Cortex of kidney (tissue), 1 donor: Measurements from ENCODE around the gene PFN1.
"Not testable (repeated sequence)": the region's sequence is repeated elsewhere in the genome, so short reads cannot be mapped to it uniquely, and the experiment has no call there.

ENCODE experiments used
- DNase-seq: peaks from one replicate; lab custom pipeline; 2025; lab: John Stamatoyannopoulos, UW

Gene PFN1

GRCh38 chr17:4921320-4921719 lies 27.0 kb downstream of the PFN1 start:
- no peak for DNase-seq

- no peak for DNase-seq
Observed at GRCh38 chr17:4920351-4921048, 27.8 kb downstream of the PFN1 start.

- no peak for DNase-seq
Observed at GRCh38 chr17:4919511-4920047, 28.8 kb downstream of the PFN1 start.

GRCh38 chr17:4914551-4914950 lies 33.8 kb downstream of the PFN1 start:
- not testable (repeated sequence) for DNase-seq

GRCh38 chr17:4913994-4914393 lies 34.3 kb downstream of the PFN1 start:
- no peak for DNase-seq

- DNase-seq = no peak
Observed at GRCh38 chr17:4908711-4909496, 39.4 kb downstream of the PFN1 start.

- no peak for DNase-seq
Observed at GRCh38 chr17:4908301-4908700, 40.0 kb downstream of the PFN1 start.

GRCh38 chr17:4906642-4907041 lies 41.7 kb downstream of the PFN1 start:
- not testable (repeated sequence) for DNase-seq

GRCh38 chr17:4903051-4903818 lies 45.1 kb downstream of the PFN1 start, which contains the start of gene CHRNE:
Gene CHRNE (minus strand): TSS chr17:4903098. CDS start chr17:4903063, 35 bp downstream.
- no peak for DNase-seq

- no peak for DNase-seq
Observed at GRCh38 chr17:4902540-4902939, 45.8 kb downstream of the PFN1 start.

GRCh38 chr17:4901648-4902344 lies 46.5 kb downstream of the PFN1 start:
- DNase-seq = no peak

- DNase-seq = no peak
Observed at GRCh38 chr17:4901108-4901647, 47.2 kb downstream of the PFN1 start.

GRCh38 chr17:4900231-4901107 lies 47.9 kb downstream of the PFN1 start:
- no peak for DNase-seq

GRCh38 chr17:4899341-4900230 lies 48.7 kb downstream of the PFN1 start, which contains the start of gene C17orf107:
Gene C17orf107 (plus strand): TSS chr17:4899536. CDS start chr17:4899763, 227 bp downstream.
- DNase-seq = no peak

GRCh38 chr17:4898927-4899326 lies 49.4 kb downstream of the PFN1 start:
- no peak for DNase-seq

- DNase-seq = no peak
Observed at GRCh38 chr17:4898351-4898750, 50.0 kb downstream of the PFN1 start.

- DNase-seq = no peak
Observed at GRCh38 chr17:4897785-4898184, 50.5 kb downstream of the PFN1 start.

GRCh38 chr17:4897198-4897687 lies 51.1 kb downstream of the PFN1 start:
- DNase-seq = no peak
